NCI-H2029 treated with DMSO at 0.1 percent for 48 hours (cell line): ENCODE results near the gene ADPGK.

Source experiments
- DNase-seq: peaks from one replicate; lab custom pipeline; 2025; lab: John Stamatoyannopoulos, UW

The ADPGK gene

DNA sequence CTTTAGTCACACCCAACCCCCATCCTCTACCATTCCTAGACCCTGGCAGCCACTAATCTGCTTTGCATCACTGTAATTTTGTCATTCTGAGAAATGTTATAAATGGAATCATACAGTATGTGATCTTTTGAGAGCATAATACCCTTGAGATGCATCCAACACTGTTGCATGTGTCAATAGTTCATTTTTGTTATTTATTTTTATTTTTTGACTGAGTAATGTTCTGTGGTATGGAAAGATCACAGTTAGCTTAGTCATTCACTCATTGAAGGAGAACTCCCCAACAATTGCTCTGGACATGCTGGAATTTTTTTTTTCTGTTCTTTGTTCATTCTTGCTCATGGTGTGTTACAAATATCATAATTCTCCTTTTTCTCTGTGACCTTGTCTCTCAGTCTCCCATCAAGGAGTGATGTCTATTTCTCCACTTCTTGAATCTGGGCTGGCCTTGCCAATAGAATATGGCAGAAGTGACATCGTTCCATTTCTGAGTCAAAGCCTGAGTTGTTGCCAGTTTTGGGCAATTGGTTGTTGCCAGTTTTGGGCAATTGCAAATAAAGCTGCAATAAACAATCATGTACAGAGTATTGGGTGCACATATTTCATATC lies 6.8 kb upstream of the ADPGK start:
- DNase-seq: no peak

GRCh38 chr15:72787526-72787925 lies 4.0 kb upstream of the ADPGK start:
- no peak for DNase-seq

DNA sequence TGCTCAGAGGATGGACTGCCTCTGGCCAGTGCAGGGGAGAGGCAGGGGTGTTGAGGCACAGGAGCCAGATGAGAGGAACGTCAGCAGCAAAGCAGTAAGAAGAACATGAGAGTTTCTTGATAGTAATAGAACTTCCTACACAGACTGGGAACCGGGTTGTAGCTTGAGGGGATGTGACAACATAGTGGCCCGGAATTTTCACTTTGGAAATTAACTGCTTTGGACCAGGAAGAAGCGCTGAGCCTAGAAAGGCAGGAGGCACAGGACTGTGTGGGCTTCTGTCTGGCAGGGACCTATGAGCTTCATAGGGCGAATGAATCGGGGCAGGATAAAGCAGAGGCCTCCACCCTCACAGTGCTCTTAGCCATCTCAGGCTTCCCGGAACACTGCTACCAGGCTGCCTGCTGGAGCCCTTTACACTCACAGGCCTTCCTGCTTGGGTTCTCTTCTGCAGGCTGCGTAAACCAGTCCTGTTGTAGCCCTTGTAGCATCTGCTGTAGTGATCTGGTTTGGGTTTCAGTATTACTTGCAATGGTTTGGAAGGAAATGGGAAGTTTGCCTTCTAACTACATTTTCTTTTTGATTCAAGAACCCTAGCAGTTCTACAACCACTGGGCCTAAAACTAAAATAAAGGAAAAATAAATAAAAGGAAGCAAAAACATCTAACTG lies 3.3 kb upstream of the ADPGK start:
- no peak for DNase-seq

DNA sequence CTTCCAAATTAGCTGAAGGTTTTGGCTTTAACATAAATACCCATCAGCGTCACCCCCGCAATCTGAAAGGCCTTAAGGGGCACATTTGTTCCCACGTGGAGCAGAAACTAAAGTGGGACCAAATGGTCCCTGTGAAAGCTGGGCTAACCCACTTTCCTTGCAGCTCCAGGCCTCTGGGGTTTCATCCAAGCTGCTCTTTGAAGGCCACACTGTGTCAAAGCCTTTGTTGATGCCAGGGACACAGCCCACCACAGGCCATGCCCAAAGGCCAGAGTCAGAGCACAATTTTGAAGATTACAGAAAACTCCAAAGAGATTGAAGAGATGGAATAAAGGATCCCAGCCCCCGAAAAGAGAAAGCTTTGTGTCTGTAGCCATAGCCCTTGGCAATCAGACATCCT lies 2.7 kb upstream of the ADPGK start:
- DNase-seq: no peak

GRCh38 chr15:72785841-72786240 lies 2.3 kb upstream of the ADPGK start:
- no peak for DNase-seq

DNA sequence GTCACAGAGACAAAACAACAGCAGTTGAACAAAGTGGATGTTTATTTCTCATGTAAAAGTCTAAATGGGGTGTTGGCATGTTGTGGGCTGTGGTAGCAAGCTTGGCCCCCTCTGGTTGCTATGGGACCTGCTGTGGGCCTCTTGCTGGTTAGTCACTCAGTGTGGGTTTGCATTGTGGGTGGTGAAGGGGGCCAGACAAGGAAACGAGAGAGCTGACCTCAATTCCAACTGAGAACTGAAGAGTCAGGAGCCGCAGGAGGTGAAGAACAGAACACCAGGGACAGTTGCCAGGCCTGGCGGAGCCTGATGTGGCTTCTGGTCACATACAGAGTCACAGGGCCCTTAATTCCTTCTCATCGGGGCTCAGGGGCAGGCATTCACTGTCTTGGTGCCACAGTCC lies 1.9 kb upstream of the ADPGK start:
- DNase-seq: no peak

DNA sequence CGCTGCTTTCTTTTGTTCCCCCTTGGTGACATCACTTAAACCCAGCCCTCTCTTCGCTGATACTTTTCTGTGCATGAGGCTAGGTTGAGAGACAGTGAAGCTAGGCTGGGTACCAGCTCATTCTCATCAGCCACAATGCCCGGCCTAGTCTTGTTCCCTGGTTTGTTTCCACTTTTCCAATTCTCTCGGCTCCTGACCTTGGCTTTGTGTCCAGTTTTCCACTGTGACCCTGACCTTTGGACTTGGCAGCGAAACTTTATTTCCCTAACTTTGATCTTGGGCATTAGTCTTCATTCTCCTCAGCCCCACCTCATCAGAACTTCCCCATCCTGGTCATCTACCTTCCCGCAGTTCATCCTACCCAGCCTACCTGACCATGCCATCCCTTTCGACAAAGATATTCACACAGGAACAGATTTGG lies 908 bp upstream of the ADPGK start:
- DNase-seq: no peak

GRCh38 chr15:72783004-72783639 lies 436 bp downstream of the ADPGK start:
- no peak for DNase-seq

- DNase-seq: no peak
Observed at GRCh38 chr15:72782274-72783003, 1.1 kb downstream of the ADPGK start.

GRCh38 chr15:72781631-72782030 lies 1.9 kb downstream of the ADPGK start:
- no peak for DNase-seq

- no peak for DNase-seq
Observed at GRCh38 chr15:72778796-72779195, 4.8 kb downstream of the ADPGK start.

GRCh38 chr15:72774696-72775383 lies 8.7 kb downstream of the ADPGK start:
- DNase-seq: no peak

DNA sequence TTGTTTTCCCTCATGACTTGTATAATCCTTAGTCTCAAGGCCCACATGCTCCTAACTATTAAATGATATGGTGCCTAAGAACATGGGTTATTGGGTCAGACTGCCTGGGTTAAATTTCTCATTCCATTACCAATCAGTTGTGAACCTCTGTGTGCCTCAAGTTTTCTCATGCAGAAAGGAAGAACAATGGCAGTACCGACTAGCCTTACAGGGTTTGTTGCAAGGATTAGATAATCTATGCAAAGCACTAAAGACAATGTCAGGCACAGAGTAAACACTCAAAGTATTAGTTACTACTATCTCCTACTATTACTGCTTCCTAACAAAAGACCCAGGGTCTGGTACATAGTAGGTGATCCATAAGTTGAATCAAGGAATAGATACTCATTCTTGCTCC lies 12.2 kb downstream of the ADPGK start:
- DNase-seq: no peak

DNA sequence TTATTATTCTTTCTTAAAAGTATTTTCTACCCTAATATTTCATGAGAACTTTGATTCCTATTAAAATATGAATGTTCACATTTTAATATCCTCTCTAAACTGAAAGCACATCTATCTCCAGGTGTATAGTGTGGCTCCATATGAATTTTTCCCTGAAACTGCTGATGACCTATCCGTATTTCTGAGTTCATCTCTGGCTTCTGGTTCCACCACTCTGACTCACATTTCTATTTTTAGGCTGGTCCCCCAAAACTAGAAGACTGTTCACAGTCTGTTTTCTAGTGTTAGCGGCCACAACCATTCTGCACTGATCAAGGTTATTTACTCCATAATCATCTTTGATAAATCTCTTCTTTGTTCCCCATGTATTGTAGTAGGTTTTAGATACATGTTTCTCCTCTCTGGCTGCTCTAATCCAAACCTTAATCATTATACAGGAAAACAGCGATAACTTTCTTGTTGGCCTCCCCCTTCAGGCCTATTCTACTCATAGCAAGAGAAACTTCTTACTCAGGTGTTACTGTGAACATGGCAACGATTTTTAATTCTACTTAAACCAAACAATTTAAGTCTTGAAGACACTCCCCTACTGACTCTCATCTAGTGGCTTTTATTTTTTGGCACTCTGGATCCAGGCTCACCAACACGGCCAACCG lies 12.8 kb downstream of the ADPGK start:
- DNase-seq: no peak

GRCh38 chr15:72766780-72767179 lies 16.8 kb downstream of the ADPGK start:
- DNase-seq: no peak

DNA sequence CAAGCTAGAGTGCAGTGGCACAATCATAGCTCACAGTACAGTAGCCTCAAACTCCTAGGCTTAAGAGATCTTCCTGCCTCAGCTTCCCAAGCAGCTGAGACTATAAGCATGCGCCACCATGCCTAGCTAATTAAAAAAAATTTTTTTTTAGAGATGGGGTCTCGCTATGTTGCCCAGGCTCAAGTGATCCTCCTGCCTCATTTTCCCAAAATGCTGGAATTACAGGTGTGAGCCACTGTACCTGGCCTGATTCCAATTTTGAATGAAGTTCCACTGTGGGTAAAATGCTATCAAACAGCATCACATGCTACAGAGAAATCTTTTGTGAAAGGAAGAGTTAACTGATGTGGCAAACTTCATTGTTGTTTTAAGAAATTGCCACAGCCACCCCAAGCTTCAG lies 17.5 kb downstream of the ADPGK start:
- DNase-seq: no peak

- no peak for DNase-seq
Observed at GRCh38 chr15:72764656-72765055, 18.9 kb downstream of the ADPGK start.

DNA sequence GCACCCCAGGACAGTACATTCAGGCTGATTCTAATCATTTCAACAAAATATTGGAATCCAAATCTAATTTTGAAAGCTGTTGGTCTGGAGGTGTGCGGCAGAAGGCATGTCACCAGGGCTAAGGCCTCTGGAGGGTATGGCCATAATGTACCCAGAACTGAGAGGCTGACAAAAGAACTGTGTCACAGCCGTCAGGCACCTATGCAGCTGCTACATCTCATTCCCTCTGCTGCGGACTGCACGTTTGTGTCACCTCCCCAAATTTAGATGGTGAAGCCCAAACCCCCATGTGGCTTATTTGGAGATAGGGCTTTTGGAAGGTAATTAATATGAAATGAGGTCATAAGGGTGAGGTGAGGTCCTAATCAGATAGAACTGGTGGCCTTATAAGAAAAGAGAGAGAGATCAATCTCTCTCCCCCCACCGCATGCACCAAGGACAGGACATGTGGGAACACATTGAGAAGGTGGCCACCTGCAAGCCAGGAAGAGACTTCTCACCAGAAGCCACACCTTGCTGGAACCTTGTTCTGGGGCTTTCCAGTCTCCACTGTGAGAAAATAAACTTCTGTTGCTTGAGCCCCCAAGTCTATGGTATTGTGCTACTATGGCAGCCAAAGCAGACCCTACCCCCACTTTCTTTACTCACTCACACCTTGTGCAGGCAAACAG lies 22.8 kb downstream of the ADPGK start:
- no peak for DNase-seq

GRCh38 chr15:72758182-72758581 lies 25.4 kb downstream of the ADPGK start:
- no peak for DNase-seq

GRCh38 chr15:72754096-72754495 lies 29.5 kb downstream of the ADPGK start:
- DNase-seq: no peak

DNA sequence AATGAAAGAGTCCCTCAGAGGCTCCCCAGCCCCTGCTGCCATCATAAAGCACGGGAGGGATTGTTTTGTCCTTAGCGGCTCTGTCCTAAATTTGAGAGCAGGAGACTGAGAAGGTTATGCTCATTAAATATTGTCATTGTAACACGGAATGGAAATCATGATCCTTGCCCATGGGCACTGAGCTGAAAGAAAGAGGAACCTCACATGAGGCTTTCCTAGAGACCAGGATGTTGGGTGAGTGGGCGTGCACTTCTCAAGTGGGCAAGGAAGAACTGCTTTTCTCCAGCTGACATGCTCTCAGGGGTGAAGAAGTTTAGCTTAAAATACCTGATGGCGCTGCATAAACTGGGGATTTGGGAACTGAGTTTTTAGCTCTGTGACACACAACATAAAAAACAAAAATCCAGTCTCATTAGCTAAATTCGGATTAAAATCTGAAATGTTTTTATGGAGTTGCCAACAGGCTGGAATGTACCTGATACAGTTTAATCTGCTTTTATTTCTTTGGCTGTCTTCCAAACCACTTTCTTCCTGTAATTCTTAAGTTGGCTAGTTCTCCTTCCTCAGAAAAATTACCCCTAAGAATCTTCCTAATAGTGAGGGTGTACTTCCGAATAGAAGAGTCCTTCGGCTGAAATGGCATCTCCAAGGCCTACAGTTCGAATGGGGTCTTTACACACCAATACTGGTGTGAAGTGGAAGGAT lies 31.7 kb downstream of the ADPGK start:
- no peak for DNase-seq
